DMS153 treated with DMSO at 0.1 percent for 48 hours (cell line): ENCODE results near the gene PLD6.

Source experiments
- DNase-seq: peaks from one replicate; lab custom pipeline; 2025; ENCODE audit not compliant: unreplicated experiment; lab: John Stamatoyannopoulos, UW

Gene PLD6

DNA sequence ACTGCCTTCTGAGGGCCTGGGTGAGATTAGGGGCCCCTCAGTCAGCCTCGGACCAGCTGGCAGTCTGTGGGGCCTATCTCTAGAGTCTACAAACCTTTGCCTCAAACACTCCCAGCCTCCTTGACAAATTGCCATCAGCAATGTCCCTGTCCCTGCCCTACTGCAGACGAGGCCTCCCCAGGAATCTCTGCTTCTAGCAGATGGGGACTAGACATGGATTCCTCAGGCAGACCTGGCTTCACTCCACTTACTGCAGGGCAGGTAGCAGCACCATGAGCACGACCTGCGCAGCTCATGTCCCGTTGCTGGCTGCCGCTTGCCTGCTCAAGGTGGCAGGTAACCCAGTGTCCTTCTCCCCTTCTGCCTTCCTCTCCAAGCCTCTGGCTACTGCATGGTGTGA, 49.1 kb downstream of the PLD6 start:
- no peak for DNase-seq

DNA sequence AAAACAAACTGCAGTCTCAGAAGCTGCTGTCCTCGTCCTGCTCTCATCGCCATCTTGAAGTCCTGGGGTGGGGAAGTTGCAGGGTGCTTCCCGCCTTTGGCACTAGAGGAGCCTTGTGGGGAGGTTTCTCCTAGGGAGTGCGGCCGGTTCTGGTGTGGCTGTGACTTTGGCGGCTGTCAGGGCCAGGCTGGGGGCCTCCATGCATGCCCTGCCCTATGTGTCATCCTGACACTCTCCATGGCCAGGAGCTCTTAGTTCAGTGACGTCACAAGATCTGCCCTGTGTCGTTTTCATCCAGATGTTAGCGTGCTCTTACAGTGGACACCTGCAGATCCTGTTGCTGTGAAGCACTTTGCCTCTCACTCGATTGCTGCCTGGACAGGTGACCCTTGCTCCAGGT, 49.6 kb downstream of the PLD6 start:
- DNase-seq: no peak

DNA sequence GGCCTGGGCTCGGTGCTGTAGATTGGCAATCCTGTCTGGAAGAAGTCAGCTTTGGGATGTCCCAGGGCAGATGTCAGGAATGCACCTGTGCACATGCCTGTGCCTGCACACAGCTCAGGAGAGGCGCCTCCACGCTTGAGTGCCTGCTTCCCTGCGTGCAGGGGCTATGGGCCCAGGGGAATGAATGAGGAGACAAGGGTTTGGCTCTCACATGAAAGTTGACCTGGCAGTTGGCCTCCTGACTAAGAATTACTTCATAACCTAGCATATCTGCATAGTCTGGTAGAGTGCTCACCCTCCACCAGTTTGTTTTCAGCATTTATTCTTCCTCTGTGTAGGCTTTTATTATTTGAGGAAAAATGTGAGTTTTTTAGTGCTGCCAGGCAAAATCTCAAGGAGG, 50.0 kb downstream of the PLD6 start:
- no peak for DNase-seq

DNA sequence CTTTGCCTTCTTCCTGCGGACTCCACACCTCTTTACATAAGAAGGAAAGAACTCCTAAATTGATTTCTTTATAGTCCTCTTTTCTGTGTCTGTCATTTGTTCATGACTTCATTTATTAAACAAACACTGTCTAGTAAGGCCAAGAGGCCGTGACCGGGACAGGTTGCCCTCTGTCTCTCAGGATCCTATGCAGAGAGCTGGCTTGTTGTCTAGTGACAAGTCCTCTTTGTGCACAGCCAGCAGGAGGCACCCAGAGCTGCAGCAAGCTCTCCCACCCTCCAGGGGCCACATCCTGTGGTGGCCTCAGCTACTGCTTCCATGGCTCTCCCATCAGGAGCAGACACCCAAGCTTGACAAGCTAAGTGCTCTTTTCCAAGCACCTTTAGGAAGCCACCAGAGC, 50.6 kb downstream of the PLD6 start:
- no peak for DNase-seq

DNA sequence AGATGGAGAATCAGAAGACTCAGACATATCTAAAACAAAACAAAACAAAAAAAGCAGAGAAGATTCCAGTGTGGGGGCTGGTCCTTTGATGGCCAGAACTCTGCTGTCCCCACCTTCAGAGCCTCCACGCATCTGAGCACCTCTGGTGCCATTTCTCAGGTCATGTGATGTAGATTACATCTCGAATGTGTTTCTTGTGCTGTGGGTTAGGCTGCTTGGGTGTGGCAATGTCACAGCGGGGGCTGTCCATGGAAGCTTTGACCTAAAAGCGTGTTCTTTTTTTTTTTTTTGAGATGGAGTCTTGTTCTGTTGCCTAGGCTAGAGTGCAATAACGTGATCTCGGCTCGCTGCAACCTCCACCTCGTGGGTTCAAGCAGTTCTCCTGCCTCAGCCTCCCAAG, 51.2 kb downstream of the PLD6 start:
- no peak for DNase-seq

DNA sequence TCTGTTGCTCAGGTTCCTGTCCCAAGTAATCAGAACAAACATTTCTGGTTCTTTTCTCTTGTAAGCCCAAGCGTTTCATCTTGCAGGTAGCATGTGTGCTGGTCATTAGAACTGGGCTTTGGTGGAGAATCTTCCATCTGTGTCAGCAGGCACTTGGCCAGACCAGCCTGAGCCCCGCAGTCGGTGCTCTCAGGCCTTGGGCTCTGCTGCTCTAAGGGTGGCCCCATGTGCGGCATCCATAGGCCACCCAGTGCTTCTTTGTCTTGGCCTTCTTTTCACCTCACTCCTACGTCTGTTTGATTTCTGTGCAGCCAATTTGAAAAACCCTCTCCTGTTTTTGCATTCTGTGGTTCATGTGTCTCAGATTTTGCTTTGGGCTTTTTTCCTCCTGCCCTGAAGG, 51.6 kb downstream of the PLD6 start:
- DNase-seq: no peak

DNA sequence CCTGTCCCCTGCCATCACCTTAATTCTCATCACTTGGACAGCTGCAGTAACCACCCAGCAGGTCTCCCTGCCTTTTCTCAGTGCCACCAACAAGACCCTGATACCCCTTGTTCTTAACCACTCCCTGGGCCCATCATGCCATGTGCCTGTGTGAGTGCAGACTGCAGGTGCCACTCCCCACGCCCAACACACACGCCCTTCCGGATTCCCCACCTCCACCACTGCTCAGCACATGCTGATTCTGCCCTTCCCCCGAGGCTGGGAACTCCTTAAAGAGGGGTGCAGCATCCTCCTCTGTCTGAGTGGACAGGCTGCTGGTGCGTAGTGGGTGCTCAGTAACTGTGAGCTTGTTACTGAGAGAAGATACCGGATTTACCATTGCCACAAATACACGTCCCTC, 52.4 kb downstream of the PLD6 start:
- no peak for DNase-seq

DNA sequence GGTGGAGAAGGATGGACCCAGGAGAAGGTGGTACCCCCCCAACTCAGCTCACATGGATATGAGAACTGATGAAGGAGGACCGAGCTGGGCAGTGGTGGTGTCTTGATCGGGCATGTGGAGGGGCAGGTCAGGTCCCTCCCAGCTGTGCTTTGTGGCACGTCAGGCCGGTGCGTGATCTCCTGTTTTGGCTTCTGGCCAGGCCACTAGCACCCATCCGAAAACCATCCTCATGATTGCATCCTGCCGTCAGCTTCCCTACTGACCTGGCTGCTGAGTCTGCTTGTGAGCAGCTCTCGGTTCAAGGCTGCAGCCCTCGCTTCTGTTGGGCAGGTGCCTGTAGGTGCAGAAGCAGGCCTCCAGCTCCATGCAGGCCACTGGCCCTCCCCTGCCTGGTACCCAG, 53.1 kb downstream of the PLD6 start:
- DNase-seq: no peak

DNA sequence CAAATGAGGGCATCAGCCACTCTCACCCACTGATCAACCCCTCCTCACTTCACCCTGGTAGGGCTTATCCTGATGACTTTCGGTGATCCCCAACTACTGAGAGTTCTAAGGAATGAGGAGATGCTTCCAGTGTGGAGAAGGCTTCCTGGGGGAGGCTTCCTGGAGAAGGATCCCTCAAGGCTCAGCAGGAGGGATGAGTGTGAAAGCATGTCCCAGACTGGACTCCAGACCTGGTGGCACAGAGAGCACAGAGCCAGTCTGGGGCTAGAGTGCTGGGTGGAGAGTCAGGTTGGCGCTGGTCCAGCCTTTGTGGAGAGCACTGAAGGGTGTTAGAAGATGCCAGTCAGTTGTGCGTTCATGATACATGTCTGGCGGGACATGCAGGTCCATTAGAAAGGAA, 53.7 kb downstream of the PLD6 start:
- DNase-seq: no peak

DNA sequence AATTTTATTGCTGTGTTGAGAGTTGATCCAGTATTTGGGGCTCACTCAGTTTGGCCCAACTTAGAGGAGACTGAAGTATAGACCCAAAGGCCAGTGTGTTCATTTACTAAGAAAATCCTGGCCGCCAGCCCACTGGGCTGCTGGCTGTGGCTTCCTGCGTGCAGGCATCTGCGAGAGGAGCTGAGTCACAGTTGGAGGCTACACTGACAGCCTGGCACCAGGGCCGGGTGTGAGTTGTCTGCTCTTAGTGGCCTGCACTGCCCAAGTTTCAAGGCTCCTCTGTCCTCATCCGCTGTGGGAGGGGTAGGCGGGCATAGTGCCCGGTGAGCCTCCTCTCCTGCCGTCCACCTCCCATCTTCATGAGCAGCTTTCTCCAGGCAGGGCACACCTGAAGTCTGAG, 54.2 kb downstream of the PLD6 start:
- DNase-seq: no peak

DNA sequence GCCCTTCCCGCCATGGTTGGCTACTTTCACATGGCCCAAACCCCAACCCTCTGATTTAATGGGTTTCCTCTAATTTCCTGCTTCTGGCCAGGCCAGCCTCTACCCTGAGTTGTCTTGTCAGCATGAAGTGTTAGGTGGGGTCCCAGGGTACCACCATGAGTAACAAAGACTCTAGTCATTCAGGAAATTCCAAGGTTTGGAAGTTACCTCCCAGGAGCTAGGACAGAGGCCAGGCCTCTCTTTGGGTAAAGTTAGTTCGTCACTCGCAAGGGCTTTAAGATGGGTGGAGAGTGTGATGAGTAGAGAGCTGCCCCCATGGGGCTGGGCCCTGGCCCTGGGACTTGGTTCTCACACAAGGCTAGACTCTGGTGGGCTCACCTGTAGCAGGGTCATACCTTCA, 54.6 kb downstream of the PLD6 start:
- no peak for DNase-seq

DNA sequence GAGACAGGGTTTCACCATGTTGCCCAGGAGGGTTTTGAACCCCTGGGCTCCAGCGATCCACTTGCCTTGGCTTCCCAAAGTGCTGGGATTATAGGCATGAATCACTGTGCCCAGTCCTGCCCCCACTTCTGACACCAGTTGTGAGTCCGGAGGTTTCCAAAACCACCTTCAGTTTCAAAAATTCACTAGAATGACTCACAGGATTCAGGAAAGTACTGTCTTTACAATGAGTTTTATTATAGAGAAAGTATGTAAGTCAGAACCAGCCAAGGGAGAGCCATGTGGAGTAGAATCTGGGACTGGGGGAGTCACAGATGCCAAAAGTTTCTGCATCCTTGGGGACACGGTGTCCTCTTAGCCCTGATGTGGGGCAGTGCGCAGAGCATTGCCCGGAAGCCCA, 55.1 kb downstream of the PLD6 start:
- DNase-seq: no peak
